Panc1 (cell line): Measurements from ENCODE around the gene PRXL2C. TPM values are rescaled to one million over a fixed set of nuclear protein-coding genes. Genes with fewer than 3 reads are reported as not detected.

Experiments used
- ATAC-seq: fragments of 200-7000 bp; cut with Tn5 transposase; 2 replicates; pipeline ENCODE4 v1.9.1; 2020; ENCODE audit warnings: mild to moderate bottlenecking, moderate library complexity
- BruUV-seq: library from RNA; stranded (reverse); fragments of 400-500 nt; replicated peaks from 2 replicates; lab custom pipeline; 2021; lab: Mats Ljungman, UMichigan
- CTCF ChIA-PET: fragments of 300-600 bp; sonication (Branson Sonifier 250); formaldehyde crosslinking; loops from one replicate; lab custom pipeline; 2022; ENCODE audit warnings: antibody characterized with exemption; lab: Charles Lee
- POLR2A ChIA-PET: fragments of 300-600 bp; sonication (Branson Sonifier 250); formaldehyde crosslinking; loops from one replicate; lab custom pipeline; 2022; ENCODE audit warnings: antibody characterized with exemption; lab: Charles Lee
- DNase-seq: peaks from one replicate; pipeline ENCODE4 v3.0.0-alpha.2; 2010; ENCODE audit warnings: low read depth, low spot score
- H3K27ac ChIP-seq: 2 replicates; pipeline ENCODE4 v1.5.1; 2011; ENCODE audit warnings: mild to moderate bottlenecking, low read length, inconsistent platforms
- H3K27me3 ChIP-seq: fragments of 200-500 bp; sonication (Bioruptor generic); 2 replicates; pipeline ENCODE4 v1.6.0; 2014; ENCODE audit warnings: low read length, inconsistent platforms; ENCODE audit not compliant: control insufficient read depth, insufficient read depth
- H3K36me3 ChIP-seq: fragments of 200-500 bp; sonication (Bioruptor generic); 2 replicates; pipeline ENCODE4 v1.5.1; 2014; ENCODE audit warnings: inconsistent platforms, mild to moderate bottlenecking, low read length, moderate library complexity; ENCODE audit not compliant: control insufficient read depth, insufficient read depth
- H3K4me1 ChIP-seq: 2 replicates; pipeline ENCODE4 v1.5.1; 2011; ENCODE audit warnings: inconsistent platforms, mild to moderate bottlenecking, low read length, moderate library complexity; ENCODE audit not compliant: control insufficient read depth, insufficient read depth
- H3K4me3 ChIP-seq, 2 experiments: 2 replicates each; pipeline ENCODE4 v1.5.1; 2011 to 2012; ENCODE audit warnings: low read depth in 2 of 2, low read length in 2 of 2, mild to moderate bottlenecking in 2 of 2, inconsistent platforms in 1 of 2, moderate library complexity in 1 of 2
- H3K9me3 ChIP-seq: fragments of 200-500 bp; sonication (Bioruptor generic); 2 replicates; pipeline ENCODE4 v1.5.1; 2014; ENCODE audit warnings: low read depth, mild to moderate bottlenecking, inconsistent platforms, low read length, moderate library complexity; ENCODE audit not compliant: control insufficient read depth, insufficient read depth
- POLR2AphosphoS5 ChIP-seq: IDR thresholded peaks from 2 replicates; pipeline ENCODE4 v1.6.1; 2012; ENCODE audit warnings: mild to moderate bottlenecking, low read depth, low read length, moderate library complexity
- SIN3A ChIP-seq: IDR thresholded peaks from 2 replicates; pipeline ENCODE4 v1.6.1; 2012; ENCODE audit warnings: low read depth, mild to moderate bottlenecking, low read length, moderate library complexity, borderline replicate concordance; ENCODE audit not compliant: insufficient read depth
- TCF7L2 ChIP-seq: IDR thresholded peaks from 2 replicates; pipeline ENCODE4 v1.6.1; 2011; ENCODE audit warnings: mild to moderate bottlenecking, low read depth, low read length, inconsistent platforms
- in situ Hi-C: cut with HindIII; loops from 2 replicates; pipeline ENCODE4 v1.10.0; 2016; ENCODE audit warnings: low sequenced_read_pairs, low pct_unique_long_range_greater_than_20kb
- intact Hi-C: fragments of 100-400 bp; cut with micrococcal nuclease; formaldehyde crosslinking; loops from one replicate; pipeline ENCODE4 v1.10.0; 2022; ENCODE audit not compliant: unreplicated experiment
- total RNA-seq: library from RNA; stranded (reverse); gene quantifications from one replicate; pipeline ENCODE4 v1.2.1, GENCODE V29; 2021; ENCODE audit not compliant: unreplicated experiment
- TF ChIP-seq, protein P1 (sequence below): fragments of 450-650 bp; IDR thresholded peaks from 2 replicates; pipeline ENCODE4 v1.5.1; 2017; ENCODE audit warnings: mild to moderate bottlenecking
- TF ChIP-seq, protein P2 (sequence below), 2 experiments: IDR thresholded peaks; 2 replicates each; pipeline ENCODE4 v1.6.1; 2011 to 2012; ENCODE audit warnings: low read depth in 2 of 2, control low read depth in 1 of 2, low read length in 1 of 2, mild to moderate bottlenecking in 1 of 2, moderate library complexity in 1 of 2; ENCODE audit not compliant: insufficient read depth in 1 of 2

Gene PRXL2C
- total RNA-seq, 1 experiment from 2014 or later: 14.0 TPM

DNA sequence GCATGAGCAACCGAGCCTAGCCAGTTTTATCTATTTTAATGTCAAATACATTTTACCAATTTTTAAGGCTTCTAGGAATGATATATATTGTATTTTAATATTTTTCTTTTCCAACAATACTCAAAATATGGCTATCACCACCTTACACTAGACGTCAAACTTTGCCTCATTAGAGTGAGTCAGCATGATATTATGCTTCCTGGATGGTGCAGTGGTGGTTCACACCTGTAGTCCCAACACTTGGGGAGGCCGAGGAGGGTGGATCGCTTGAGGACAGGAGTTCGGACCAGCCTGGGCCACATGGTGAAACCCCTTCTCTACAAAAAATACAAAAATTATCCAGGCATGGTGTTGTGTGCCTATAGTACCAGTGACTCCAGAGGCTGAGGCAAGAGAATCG, 28.2 kb downstream of the PRXL2C start:
- no peaks in the 10 kb centered on the region for H3K27me3 ChIP-seq
- no TSS peak for BruUV-seq
- H3K4me1 ChIP-seq: no peaks in the 10 kb centered on the region
- no peak overlapping the region for H3K4me3 ChIP-seq
- no peaks in the 10 kb centered on the region for H3K9me3 ChIP-seq
- H3K27ac ChIP-seq: no peak overlapping the region
- CTCF ChIA-PET: no interaction called here
- in situ Hi-C loops: no loop called here
- DNase-seq (no peak), ATAC-seq (no peak)
- POLR2A ChIA-PET: no interaction called here
- H3K36me3 ChIP-seq: no peaks in the 10 kb centered on the region
- intact Hi-C loops: loop anchor here (10.0 kb wide), 1 partner anchor 1112 kb away; the partner anchor contains the start of gene PTCH1
- TF ChIP-seq SIN3A: no peak
- TF ChIP-seq, protein P1, sequence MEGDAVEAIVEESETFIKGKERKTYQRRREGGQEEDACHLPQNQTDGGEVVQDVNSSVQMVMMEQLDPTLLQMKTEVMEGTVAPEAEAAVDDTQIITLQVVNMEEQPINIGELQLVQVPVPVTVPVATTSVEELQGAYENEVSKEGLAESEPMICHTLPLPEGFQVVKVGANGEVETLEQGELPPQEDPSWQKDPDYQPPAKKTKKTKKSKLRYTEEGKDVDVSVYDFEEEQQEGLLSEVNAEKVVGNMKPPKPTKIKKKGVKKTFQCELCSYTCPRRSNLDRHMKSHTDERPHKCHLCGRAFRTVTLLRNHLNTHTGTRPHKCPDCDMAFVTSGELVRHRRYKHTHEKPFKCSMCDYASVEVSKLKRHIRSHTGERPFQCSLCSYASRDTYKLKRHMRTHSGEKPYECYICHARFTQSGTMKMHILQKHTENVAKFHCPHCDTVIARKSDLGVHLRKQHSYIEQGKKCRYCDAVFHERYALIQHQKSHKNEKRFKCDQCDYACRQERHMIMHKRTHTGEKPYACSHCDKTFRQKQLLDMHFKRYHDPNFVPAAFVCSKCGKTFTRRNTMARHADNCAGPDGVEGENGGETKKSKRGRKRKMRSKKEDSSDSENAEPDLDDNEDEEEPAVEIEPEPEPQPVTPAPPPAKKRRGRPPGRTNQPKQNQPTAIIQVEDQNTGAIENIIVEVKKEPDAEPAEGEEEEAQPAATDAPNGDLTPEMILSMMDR: no peak
- TF ChIP-seq POLR2AphosphoS5: no peak
- TF ChIP-seq, protein P2, sequence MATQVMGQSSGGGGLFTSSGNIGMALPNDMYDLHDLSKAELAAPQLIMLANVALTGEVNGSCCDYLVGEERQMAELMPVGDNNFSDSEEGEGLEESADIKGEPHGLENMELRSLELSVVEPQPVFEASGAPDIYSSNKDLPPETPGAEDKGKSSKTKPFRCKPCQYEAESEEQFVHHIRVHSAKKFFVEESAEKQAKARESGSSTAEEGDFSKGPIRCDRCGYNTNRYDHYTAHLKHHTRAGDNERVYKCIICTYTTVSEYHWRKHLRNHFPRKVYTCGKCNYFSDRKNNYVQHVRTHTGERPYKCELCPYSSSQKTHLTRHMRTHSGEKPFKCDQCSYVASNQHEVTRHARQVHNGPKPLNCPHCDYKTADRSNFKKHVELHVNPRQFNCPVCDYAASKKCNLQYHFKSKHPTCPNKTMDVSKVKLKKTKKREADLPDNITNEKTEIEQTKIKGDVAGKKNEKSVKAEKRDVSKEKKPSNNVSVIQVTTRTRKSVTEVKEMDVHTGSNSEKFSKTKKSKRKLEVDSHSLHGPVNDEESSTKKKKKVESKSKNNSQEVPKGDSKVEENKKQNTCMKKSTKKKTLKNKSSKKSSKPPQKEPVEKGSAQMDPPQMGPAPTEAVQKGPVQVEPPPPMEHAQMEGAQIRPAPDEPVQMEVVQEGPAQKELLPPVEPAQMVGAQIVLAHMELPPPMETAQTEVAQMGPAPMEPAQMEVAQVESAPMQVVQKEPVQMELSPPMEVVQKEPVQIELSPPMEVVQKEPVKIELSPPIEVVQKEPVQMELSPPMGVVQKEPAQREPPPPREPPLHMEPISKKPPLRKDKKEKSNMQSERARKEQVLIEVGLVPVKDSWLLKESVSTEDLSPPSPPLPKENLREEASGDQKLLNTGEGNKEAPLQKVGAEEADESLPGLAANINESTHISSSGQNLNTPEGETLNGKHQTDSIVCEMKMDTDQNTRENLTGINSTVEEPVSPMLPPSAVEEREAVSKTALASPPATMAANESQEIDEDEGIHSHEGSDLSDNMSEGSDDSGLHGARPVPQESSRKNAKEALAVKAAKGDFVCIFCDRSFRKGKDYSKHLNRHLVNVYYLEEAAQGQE (IDR thresholded peaks at IDR 0.05; ENCODE audit: insufficient read depth in 1 of 2, low read depth in 2 of 2, low read length in 1 of 2): no peak
- TF ChIP-seq TCF7L2: no peak

DNA sequence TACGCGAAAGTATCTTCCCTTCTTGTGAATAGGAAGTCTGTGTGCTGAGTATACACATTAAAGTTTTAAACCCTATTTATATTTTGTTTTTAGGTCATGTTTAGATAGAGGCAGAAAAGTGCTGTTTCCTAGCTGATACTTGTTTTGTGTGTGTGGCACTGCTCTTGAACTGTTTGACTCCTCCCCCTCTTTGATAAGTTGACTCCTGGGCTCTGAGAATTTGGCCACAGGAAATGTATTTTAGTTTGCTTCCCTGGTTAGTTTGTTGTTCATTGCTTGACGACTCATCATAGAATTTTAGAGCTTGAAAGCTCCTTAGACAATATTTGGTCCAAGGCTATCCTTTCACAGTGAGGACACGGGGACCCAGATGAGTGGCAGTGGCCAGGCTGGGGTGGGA, 33.5 kb downstream of the PRXL2C start:
- no peak overlapping the region for H3K27ac ChIP-seq
- in situ Hi-C loops (no loop called here), intact Hi-C loops (loop anchor here (10.0 kb wide), 1 partner anchor 1107 kb away; the partner anchor contains the start of gene PTCH1)
- H3K9me3 ChIP-seq: no peaks in the 10 kb centered on the region
- ATAC-seq: no peak
- TF ChIP-seq, protein P2 (IDR thresholded peaks at IDR 0.05; ENCODE audit: insufficient read depth in 1 of 2, low read depth in 2 of 2, low read length in 1 of 2): no peak
- TF ChIP-seq SIN3A (no peak), TCF7L2 (no peak), POLR2AphosphoS5 (no peak)
- TF ChIP-seq, protein P1: no peak
- H3K4me1 ChIP-seq: peaks cover 20% of the 10 kb centered on the region
- no peaks in the 10 kb centered on the region for H3K36me3 ChIP-seq
- ChIA-PET POLR2A (interaction anchor here (0.7 kb wide), 1 partner anchor 10 kb away, joined by 4 read pairs; no protein-coding TSS in a partner anchor), CTCF (interaction anchor here (0.6 kb wide), 1 partner anchor 19 kb away, joined by 5 read pairs; no protein-coding TSS in a partner anchor)
- no peak for DNase-seq
- H3K27me3 ChIP-seq: no peaks in the 10 kb centered on the region
- no TSS peak for BruUV-seq
- no peak overlapping the region for H3K4me3 ChIP-seq
